WI38 (cell line): ENCODE measurements around the gene SRC.

Experiments used
- H3K4me3 ChIP-seq: 2 replicates; pipeline ENCODE4 v1.5.1; 2011; ENCODE audit warnings: low read depth, mild to moderate bottlenecking, control low read depth, low read length
- TF ChIP-seq, protein P1 (sequence below): IDR thresholded peaks from 2 replicates; pipeline ENCODE4 v1.5.1; 2012; ENCODE audit warnings: low read depth, mild to moderate bottlenecking, control low read depth, low read length

Gene SRC

DNA sequence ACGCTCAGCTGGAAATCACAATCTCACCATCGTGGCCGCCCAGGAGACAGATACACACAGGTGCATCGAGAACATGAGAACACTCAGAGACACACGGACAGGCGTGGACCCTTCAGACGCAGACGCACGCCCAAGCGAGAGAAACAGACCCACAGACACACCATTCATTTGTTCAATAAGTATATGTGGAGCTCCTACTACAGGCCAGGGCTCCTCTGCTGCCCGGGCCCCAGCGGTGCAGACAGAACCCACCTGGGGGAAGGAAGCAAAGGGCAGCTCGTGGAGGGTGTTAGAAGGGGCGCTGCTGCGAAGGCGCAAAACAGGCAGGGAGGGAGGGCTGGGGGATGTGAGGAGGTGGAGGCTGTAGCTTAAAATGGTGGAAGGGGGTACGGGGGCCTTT is 39.2 kb downstream of the SRC start:
- no peak overlapping the region for H3K4me3 ChIP-seq
- TF ChIP-seq, protein P1, sequence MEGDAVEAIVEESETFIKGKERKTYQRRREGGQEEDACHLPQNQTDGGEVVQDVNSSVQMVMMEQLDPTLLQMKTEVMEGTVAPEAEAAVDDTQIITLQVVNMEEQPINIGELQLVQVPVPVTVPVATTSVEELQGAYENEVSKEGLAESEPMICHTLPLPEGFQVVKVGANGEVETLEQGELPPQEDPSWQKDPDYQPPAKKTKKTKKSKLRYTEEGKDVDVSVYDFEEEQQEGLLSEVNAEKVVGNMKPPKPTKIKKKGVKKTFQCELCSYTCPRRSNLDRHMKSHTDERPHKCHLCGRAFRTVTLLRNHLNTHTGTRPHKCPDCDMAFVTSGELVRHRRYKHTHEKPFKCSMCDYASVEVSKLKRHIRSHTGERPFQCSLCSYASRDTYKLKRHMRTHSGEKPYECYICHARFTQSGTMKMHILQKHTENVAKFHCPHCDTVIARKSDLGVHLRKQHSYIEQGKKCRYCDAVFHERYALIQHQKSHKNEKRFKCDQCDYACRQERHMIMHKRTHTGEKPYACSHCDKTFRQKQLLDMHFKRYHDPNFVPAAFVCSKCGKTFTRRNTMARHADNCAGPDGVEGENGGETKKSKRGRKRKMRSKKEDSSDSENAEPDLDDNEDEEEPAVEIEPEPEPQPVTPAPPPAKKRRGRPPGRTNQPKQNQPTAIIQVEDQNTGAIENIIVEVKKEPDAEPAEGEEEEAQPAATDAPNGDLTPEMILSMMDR = no peak

DNA sequence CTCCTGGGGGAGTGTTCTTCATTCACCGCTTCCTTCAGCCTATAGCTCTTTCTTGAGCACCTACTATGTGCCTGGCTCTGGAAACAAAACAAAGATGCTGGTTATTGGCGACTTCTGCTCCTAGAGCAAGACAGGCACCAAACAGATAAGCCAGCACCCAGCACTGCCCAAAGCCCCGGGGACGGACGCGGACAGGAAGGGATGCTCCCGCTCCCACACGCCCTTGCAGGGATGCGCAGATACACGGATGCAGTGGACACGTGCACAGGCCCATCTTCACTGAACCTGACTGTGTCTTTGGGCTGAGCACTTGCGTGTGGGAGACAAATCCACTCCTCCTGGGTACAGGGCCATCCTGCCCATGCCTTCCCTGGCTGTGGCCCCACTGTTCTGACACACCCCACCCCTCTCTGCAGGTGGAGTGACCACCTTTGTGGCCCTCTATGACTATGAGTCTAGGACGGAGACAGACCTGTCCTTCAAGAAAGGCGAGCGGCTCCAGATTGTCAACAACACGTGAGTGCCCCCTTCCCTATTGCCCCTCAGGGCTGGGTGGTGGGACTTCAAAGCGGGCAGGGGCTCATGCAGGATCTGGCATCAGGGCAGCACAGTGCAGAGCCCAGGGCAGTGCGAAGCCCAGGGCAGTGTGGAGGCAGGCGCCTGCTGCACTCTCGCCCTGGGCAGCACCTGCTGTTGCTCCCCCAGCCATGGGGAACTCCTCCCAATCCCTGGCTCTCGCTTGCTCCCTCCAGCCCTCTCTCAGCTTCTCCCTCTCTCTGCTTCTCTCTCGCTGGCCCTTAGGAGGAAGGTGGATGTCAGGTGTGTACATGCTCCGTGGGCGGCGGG is 39.9 kb downstream of the SRC start:
- TF ChIP-seq, protein P1 = no peak
- no peak overlapping the region for H3K4me3 ChIP-seq

DNA sequence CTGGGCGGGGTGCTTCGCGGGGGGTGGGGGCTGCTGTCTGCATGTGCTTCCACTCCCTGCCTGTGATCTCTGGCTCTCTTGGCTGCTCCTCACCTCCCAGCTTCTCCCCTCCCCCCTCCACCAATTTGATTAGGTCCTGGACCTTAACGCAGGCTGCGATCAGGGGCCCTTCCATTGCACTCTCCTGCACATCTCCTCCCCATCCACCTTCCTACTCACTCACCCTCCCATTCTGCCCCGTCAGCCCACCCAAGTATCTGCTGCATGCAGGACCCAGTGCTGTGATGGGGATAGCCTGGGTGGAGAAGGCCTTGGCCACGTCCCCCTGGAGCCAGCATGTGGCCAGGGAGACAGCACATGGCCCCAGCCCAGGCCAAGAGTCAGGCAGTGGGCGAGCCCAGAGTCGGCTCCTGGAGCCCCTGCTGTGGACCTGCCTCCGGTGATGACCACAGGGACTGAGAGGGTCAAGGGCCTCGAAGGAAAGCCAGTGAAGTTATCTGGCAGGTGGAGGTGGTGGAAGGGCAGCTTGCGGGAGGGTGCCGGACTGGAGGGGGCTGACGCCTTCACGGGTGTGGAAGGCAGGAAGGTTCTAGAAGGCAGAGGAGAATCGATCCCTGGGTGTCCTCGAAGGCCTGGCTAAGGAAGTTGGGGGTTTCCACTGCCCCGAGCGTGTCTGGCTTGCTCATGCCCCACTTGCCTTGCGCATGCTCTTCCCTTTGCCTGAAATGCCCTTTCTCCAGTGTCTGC is 40.7 kb downstream of the SRC start:
- H3K4me3 ChIP-seq = no peak overlapping the region
- TF ChIP-seq, protein P1 = no peak

DNA sequence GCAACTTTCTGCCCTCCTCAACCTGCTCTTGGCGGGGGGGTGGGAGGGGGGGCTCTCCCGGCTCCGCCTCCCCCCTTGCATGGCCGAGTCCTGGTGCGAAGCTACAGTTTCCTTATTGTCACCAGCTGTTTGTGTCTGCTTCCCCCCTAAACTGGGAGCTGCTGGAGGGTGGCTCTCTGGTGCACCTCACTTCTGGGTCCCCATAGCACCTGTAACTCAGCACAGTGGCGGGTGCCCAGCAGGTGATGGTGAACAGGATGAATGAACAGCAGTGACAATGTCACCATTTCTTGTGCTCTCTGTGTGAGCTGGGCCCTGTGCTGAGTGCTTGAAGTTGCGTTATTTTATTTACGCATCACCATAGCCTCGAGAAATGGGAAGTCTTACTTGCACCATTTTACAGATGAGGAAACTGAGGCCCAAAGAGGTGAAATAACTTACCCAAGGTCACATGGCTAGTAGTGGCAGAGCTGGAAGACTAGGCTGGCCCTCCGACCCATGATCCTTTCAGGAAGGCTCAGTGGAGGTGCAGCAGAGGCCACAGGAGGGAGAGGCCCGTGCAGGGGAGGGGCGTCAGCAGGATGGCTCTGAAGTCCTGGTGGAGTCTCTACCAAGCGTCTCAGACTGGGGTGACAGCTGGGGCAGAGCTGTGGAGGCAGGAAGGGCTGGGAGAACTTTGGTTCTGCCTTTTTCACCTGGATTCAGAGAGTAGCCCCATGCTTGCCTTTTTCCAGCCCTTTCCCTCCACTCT is 41.8 kb downstream of the SRC start:
- no peak overlapping the region for H3K4me3 ChIP-seq
- TF ChIP-seq, protein P1 = no peak

DNA sequence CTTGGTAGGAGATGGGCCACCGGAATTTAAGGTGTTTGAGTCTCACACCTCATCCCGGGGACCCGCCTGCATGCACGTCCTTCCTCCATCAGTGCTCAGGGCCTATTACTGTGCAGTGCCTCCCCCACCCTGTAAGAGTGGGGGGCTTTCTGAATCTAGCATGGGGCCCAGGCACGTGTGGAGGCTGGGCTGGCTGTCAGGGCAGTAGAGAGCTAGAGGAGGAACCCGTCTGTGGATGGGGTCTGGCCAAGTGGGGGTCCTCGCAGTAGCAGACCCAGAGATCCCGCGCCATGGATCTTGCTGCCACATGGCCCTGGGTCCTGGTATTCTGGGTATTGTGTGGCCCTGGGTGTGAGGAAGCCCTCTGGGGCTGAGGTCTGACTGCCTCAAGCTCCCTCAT is 42.9 kb downstream of the SRC start:
- no peak overlapping the region for H3K4me3 ChIP-seq
- TF ChIP-seq, protein P1 = no peak

DNA sequence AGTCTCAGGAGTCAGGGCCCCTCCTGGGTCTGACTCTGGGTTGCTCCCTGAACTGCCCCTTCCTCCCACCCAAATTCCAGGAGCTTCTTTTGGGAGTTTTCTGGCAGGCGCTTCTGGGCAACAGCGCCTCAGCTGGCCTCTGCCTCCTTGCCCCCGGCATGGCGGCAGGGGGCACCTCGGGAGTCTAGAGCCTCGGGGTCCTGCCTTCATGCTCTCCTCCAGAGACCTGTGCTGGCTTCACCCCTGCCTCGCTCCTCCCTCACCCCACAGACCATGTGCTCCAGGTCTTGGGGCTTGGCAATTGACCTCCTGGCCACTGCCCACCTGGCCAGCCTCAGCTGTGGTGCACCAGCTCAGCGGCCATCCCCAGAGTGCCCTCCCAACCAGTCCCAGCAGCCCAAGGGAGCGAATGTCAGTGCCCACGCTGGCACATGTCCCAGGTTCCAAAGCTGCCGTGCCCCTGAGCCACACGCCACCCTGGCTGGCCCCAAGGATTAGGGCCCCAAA is 43.4 kb downstream of the SRC start:
- TF ChIP-seq, protein P1 = no peak
- H3K4me3 ChIP-seq = no peak overlapping the region
